PFSK-1 (cell line): ENCODE data around the gene TGFBR1.

ENCODE experiments used
- FOXP2 ChIP-seq: optimal IDR thresholded peaks from 2 replicates; pipeline ENCODE3; 2011; ENCODE audit warnings: borderline replicate concordance, control low read depth, inconsistent platforms; ENCODE audit not compliant: insufficient read depth; ENCODE audit errors: extremely low read length, extremely low read depth
- POLR2AphosphoS5 ChIP-seq: IDR thresholded peaks from 2 replicates; pipeline ENCODE4 v1.6.1; 2012; ENCODE audit warnings: low read depth, mild to moderate bottlenecking, control low read depth, low read length, moderate library complexity
- SIN3A ChIP-seq: IDR thresholded peaks from 2 replicates; pipeline ENCODE4 v1.6.1; 2012; ENCODE audit warnings: mild to moderate bottlenecking, low read length, moderate library complexity, borderline replicate concordance; ENCODE audit not compliant: insufficient read depth
- TAF1 ChIP-seq: IDR thresholded peaks from 2 replicates; pipeline ENCODE4 v1.6.1; 2012; ENCODE audit warnings: low read length, control low read depth, borderline replicate concordance; ENCODE audit not compliant: insufficient read depth
- TF ChIP-seq, protein P1 (sequence below), 2 experiments: IDR thresholded peaks; 2 replicates each; pipeline versions ENCODE4 v1.6.1 to v1.8.0; 2011 to 2012; ENCODE audit warnings: low read depth in 2 of 2, low read length in 2 of 2, control low read depth in 1 of 2, inconsistent platforms in 1 of 2, mild to moderate bottlenecking in 1 of 2, moderate library complexity in 1 of 2; ENCODE audit not compliant: insufficient read depth in 1 of 2

The TGFBR1 gene

GRCh38 chr9:99108131-99108530 is 3.2 kb downstream of the TGFBR1 start:
- TF ChIP-seq SIN3A: no peak
- TF ChIP-seq POLR2AphosphoS5: no peak
- TF ChIP-seq FOXP2: no peak
- TF ChIP-seq TAF1: no peak
- TF ChIP-seq, protein P1, sequence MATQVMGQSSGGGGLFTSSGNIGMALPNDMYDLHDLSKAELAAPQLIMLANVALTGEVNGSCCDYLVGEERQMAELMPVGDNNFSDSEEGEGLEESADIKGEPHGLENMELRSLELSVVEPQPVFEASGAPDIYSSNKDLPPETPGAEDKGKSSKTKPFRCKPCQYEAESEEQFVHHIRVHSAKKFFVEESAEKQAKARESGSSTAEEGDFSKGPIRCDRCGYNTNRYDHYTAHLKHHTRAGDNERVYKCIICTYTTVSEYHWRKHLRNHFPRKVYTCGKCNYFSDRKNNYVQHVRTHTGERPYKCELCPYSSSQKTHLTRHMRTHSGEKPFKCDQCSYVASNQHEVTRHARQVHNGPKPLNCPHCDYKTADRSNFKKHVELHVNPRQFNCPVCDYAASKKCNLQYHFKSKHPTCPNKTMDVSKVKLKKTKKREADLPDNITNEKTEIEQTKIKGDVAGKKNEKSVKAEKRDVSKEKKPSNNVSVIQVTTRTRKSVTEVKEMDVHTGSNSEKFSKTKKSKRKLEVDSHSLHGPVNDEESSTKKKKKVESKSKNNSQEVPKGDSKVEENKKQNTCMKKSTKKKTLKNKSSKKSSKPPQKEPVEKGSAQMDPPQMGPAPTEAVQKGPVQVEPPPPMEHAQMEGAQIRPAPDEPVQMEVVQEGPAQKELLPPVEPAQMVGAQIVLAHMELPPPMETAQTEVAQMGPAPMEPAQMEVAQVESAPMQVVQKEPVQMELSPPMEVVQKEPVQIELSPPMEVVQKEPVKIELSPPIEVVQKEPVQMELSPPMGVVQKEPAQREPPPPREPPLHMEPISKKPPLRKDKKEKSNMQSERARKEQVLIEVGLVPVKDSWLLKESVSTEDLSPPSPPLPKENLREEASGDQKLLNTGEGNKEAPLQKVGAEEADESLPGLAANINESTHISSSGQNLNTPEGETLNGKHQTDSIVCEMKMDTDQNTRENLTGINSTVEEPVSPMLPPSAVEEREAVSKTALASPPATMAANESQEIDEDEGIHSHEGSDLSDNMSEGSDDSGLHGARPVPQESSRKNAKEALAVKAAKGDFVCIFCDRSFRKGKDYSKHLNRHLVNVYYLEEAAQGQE (IDR thresholded peaks at IDR 0.05; ENCODE audit: insufficient read depth in 1 of 2, low read depth in 2 of 2, low read length in 2 of 2): no peak

GRCh38 chr9:99109522-99109921 is 4.6 kb downstream of the TGFBR1 start:
- TF ChIP-seq TAF1: no peak
- no peak for TF ChIP-seq SIN3A
- no peak for TF ChIP-seq FOXP2
- no peak for TF ChIP-seq POLR2AphosphoS5
- TF ChIP-seq, protein P1 (IDR thresholded peaks at IDR 0.05; ENCODE audit: insufficient read depth in 1 of 2, low read depth in 2 of 2, low read length in 2 of 2): no peak

- no peak for TF ChIP-seq SIN3A
- TF ChIP-seq TAF1: no peak
- no peak for TF ChIP-seq FOXP2
- TF ChIP-seq, protein P1 (IDR thresholded peaks at IDR 0.05; ENCODE audit: insufficient read depth in 1 of 2, low read depth in 2 of 2, low read length in 2 of 2): no peak
- TF ChIP-seq POLR2AphosphoS5: no peak
Observed at GRCh38 chr9:99112750-99113413, 8.0 kb downstream of the TGFBR1 start.

DNA sequence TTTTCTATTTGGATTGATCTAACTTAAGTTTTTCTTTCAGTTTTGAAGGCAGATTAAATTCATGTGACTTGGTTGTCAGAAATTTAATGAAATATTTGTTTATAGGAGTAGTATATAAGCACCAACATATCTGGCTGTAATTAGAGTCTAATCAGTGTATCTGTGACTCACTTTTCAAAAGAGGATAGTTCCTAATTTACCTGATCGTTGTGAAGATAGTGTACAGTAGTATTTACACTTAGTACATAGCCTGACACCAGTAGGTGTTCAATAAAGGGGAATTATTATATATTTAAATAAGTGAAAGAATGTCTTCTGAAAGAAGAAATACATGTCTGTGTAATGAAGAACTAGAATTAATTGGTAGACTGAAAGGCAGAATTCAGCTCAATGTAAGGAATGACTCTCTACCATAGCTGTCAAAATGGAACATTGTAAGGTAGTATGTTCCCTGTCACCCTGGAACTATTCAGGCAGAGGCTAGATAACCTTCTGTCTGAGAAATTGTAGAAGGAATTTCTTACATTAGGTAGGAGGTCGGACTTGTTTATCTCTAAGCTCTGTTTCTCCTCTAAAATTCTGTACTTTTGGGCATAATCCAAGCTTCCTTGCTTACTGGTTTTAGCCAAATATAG is 8.6 kb downstream of the TGFBR1 start:
- TF ChIP-seq SIN3A (no peak), POLR2AphosphoS5 (no peak), FOXP2 (no peak), TAF1 (no peak)
- TF ChIP-seq, protein P1 (IDR thresholded peaks at IDR 0.05; ENCODE audit: insufficient read depth in 1 of 2, low read depth in 2 of 2, low read length in 2 of 2): no peak
